Right ventricle myocardium superior (tissue), 1 donor: ENCODE data around the gene KIAA1671. TPM values are rescaled to one million over a fixed set of nuclear protein-coding genes. Genes with fewer than 3 reads are reported as not detected.

ENCODE experiments used
- ATAC-seq: fragments of 200-7000 bp; cut with Tn5 transposase; one replicate; pipeline ENCODE4 v1.9.1; 2020; ENCODE audit warnings: mild to moderate bottlenecking; ENCODE audit not compliant: poor library complexity
- DNase-seq: peaks from one replicate; pipeline ENCODE4 v3.0.0-alpha.2; 2020
- intact Hi-C: fragments of 100-400 bp; cut with DNase I; formaldehyde crosslinking; loops from one replicate; pipeline ENCODE4 v1.11.2; 2022
- total RNA-seq: library from RNA; stranded (reverse); fragmentation: NEBNext Ultra II Directional; extraction: Animal tissue kit (Norgen Biotek cat#: 25700); gene quantifications from one replicate; pipeline ENCODE4 v1.2.1, GENCODE V29; 2021
- donor health status: DM: no; HTN: yes; CAD: no; lungs with severe emphysema.

Gene KIAA1671
- total RNA-seq, 1 donor from 2014 or later: 12.6 TPM

DNA sequence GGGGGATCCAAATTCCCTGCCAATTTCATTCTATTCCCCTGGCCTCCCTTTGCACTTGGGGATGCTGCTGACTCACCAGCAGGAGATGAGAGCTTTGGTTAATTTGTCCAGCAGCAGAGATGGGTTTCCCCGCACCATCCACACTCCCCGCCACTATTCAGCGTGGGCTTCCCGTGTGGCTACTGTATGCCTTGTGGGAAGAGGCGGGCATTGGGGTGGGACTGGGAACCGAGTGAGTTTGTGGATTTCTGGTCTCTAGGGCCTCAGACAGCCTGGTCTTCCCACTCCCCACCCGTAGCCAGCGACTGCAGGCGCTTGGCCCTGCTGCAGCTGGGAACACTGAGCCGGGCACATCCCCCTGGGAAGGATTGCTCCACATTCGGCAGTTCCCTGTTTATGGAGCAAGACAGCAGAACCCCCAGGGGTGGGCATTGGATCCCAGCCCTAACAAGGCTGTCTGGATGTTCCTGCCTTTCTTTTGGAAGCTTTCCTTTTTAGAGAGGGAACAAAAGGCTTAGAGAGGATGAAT is 23.4 kb downstream of the KIAA1671 start:
- intact Hi-C loops: no loop called here
- ATAC-seq: peak; percentile 76
- peak; percentile 90 for DNase-seq

DNA sequence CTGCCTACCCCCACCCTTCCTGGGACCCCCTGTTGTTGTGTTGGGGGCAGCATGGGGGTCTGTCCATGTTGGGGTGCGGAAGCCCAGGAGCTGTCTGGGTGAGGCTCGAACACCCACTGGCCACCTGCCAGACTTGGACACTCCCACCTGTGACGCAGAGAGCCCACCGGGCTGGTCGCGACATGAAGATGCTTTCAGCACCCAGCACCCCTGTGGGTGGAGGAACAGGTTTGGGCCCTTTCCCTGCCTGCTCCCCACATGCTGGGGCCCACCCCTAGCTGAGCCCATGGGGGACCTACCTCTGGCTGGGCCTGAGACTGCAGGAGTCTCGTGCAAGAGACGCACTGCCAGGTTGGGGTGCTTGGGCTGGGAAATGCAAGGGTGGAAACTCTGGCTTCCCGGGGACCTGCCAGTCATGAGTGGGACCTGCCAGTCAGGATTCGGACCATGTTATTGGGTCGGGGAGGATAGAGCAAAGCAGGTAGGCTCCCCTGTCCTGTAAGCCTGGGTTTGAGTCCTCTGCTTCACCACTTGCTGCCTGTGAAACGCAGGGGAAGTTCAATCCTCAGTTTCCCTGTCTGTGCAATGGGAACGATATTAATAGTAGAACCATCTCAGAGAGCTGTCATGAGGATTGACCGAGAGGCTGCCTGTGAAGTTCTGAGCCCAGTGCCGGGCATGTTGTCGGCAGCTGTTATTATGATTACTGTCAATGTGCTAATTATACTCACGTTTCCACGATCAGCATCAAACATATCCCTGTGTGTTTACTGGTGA is 24.1 kb downstream of the KIAA1671 start:
- ATAC-seq (no peak), DNase-seq (no peak)
- intact Hi-C loops: no loop called here

- ATAC-seq (peak; percentile 80), DNase-seq (peak; percentile 83)
- intact Hi-C loops: no loop called here
Measured at GRCh38 chr22:24977370-24978221, 25.1 kb downstream of the KIAA1671 start.

DNA sequence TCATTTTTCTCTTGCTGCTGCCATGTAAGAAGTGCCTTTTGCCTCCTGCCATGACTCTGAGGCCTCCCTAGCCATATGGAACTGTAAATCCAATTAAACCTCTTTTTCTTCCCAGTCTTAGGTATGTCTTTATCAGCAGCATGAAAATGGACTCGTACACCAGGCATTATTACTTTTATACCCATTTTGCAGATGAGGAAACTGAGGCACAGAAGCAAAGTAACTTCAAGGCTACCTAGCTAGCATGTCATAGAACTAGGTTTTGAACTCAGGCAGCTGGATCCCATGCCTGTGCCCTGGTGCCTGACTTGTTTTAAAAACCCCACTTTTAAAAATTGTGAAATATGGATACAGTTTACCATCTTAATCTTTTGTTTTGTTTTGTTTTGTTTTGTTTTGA is 25.8 kb downstream of the KIAA1671 start:
- ATAC-seq (no peak), DNase-seq (no peak)
- intact Hi-C loops: no loop called here

- ATAC-seq (no peak), DNase-seq (no peak)
- intact Hi-C loops: loop anchor here (5.0 kb wide), 1 partner anchor 36 kb away; no protein-coding TSS in a partner anchor
Measured at GRCh38 chr22:24981066-24981465, 28.6 kb downstream of the KIAA1671 start.

GRCh38 chr22:24981656-24982055 is 29.1 kb downstream of the KIAA1671 start:
- DNase-seq (no peak), ATAC-seq (no peak)
- intact Hi-C loops: loop anchor here (5.0 kb wide), 1 partner anchor 36 kb away; no protein-coding TSS in a partner anchor

- intact Hi-C loops: loop anchor here (5.0 kb wide), 1 partner anchor 35 kb away; no protein-coding TSS in a partner anchor
- DNase-seq (no peak), ATAC-seq (no peak)
Measured at GRCh38 chr22:24982301-24983056, 30.0 kb downstream of the KIAA1671 start.

DNA sequence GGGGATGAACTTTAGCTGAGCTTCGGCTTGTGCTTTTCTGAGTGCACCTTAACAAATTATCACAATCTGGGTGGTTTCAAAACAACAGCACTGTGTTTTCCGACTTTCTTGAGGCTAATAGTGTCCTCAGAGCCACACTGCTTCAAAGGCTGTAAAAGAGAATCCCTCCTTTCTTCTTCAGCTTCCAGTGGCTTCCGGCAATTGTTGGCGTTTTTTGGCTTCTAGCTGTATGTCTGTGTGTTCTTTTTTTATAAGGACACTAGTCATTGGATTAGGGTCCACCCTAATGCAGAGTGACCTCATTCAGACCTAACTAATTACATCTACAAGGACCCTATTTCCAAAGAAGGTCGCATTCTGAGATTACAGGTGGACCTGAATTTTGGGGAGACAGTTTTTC is 30.6 kb downstream of the KIAA1671 start:
- intact Hi-C loops: loop anchor here (5.0 kb wide), 1 partner anchor 34 kb away; no protein-coding TSS in a partner anchor
- no peak for DNase-seq
- ATAC-seq: no peak

DNA sequence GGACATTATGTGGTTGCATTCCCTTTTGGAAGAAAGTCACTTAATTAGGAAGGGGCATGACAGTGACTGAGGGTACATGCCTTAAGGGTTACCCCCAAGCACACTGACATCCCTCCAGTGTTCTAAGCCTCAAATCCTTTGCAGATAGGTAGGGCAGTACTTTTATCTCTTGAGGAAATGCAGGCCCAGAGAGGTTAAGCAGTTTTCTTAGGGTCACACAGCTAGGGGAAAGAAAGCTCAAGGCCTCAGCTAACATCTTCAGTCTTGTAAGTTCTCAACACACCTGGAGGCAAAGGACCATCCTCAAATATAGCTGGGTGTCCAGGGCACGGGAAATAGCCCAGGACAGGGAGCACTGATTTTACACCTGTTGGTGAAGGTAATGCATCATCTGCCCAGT is 31.6 kb downstream of the KIAA1671 start:
- DNase-seq (no peak), ATAC-seq (no peak)
- intact Hi-C loops: loop anchor here (5.0 kb wide), 1 partner anchor 33 kb away; no protein-coding TSS in a partner anchor

GRCh38 chr22:24985826-24986214 is 33.3 kb downstream of the KIAA1671 start:
- intact Hi-C loops: no loop called here
- ATAC-seq (peak; percentile 32), DNase-seq (no peak)

DNA sequence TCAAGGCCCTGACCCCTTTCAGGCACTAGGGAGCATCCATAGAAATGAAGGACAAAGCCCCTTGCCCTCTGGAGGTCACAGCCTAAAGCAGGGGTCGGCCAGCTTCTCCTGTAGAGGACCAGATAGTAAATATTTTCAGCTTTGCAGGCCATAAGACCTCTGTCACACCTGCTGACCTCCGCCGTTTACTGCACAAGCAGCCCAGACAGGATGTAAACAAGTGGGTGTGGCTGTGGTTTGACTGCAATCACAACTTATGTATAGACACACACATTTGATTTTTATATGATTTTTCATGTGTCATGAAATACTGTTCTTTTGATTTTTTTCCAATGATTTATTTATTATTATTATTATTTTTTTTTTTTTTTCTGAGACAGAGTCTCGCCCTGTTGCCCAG is 34.3 kb downstream of the KIAA1671 start:
- no peak for ATAC-seq
- intact Hi-C loops: no loop called here

DNA sequence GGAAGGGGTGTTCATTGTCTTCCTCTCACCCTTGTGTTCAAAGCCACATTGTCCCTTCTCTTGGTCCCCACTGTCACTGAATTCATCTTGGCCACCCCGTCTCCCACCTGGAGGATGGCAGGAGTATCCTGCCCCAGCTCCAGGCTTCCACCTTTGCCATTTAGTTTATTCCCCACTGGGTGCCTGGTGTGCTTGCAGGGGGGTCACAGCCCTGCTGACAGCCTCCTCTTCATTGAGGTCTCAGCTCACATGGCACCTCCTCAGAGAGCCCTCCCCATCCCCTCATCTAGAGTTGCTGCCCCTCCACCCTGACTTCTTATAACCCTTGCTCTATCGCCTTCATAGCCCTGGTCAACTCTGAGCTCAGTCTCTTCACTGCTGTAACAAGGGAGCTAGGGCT is 36.6 kb downstream of the KIAA1671 start:
- DNase-seq (no peak), ATAC-seq (no peak)
- intact Hi-C loops: no loop called here

More for the DNA sequence above, 34.3 kb downstream of the KIAA1671 start:
- no peak for DNase-seq

- intact Hi-C loops: no loop called here
- no peak for DNase-seq
- peak; percentile 37 for ATAC-seq
Measured at GRCh38 chr22:24989541-24989951, 37.0 kb downstream of the KIAA1671 start.

- intact Hi-C loops: no loop called here
- ATAC-seq (no peak), DNase-seq (no peak)
Measured at GRCh38 chr22:24990344-24990905, 37.9 kb downstream of the KIAA1671 start.

GRCh38 chr22:24992946-24993345 is 40.4 kb downstream of the KIAA1671 start:
- ATAC-seq: no peak
- no peak for DNase-seq
- intact Hi-C loops: no loop called here

DNA sequence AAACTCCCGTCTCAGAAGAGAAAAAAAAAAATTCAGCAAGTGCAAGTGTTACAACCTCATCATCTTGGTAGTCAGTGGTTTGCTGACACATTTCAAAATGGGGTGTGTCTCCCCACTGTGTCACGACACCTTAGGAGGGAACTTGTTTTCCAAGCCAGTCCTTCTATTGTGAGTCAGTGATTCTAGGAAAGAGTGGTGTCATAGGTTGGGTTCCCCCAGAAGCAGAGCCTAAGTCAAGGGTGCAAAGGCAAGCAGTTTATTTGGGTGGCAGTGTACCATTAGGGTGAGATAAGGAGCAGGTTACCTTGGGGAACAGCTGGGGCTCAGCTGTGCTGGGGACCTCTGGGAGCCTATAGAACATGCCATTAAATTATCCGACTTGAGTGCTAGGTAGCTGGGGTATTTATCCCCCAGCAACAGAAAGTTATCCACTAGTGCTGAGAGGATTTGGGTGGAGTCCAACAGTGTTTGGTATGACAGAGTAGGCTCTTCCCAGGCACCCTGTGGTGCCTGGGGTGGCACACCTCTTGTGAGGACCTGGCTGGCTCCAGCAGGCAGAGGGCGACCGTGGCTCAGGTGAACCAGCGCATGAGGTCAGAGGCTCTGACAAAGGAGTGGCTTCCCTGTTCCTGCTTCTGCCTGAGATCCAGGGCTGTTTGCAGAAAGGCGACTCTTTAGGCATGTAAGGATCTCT is 41.7 kb downstream of the KIAA1671 start:
- intact Hi-C loops: no loop called here
- ATAC-seq (no peak), DNase-seq (no peak)

DNA sequence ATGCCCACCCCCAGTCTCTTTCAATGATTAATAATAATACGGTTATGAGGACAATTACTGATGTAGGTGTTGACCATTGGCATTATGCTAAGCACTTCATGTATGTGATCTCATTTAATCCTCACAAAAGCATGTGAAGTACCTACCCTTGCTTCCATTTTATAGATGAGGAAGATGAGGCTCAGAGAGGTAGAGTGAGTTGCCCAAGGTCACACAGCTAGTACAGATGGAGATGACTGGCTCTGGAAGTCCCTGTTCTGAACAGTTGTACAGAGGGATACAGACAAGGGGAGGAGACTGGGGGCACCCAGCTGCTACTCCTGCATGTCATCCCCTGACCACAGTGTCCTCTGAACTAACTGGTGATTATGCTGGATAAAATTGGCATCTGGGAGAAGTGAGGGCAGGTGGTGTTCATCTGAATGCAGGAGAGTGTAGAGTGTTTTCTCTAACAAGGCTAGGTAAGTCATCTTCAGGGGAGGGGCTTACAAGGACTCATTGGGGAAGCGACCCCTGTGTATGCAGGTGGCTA is 43.2 kb downstream of the KIAA1671 start:
- DNase-seq (no peak), ATAC-seq (no peak)
- intact Hi-C loops: no loop called here
